Measurements from ENCODE around the gene ATP6V0B. TPM values are rescaled to one million over a fixed set of nuclear protein-coding genes. Genes with fewer than 3 reads are reported as not detected.

The ATP6V0B gene
- total and polyA plus RNA-seq, 2 of the 13 experiments (the other 11 are each of a cell fraction or from before 2014, with no cell fraction given), result 157 to 161 TPM

GRCh38 chr1:43991476-43992231, 16.9 kb downstream of the ATP6V0B start, which contains the start of gene CCDC24 (continued):
- TF ChIP-seq ZNF788 (CRISPR knock-in tag; IDR thresholded peaks at IDR 0.05; ENCODE audit: borderline replicate concordance) (peak; percentile 68; the same call in 1 of the 2 replicates), ZC3H4 (CRISPR knock-in tag; IDR thresholded peaks at IDR 0.05; ENCODE audit: borderline replicate concordance) (no peak), ZNF570 (CRISPR knock-in tag; IDR thresholded peaks at IDR 0.05; ENCODE audit: borderline replicate concordance) (no peak), FOXA3 (CRISPR knock-in tag; IDR thresholded peaks at IDR 0.05) (no peak), ZMYM3 (CRISPR knock-in tag; IDR thresholded peaks at IDR 0.05) (peak; percentile 33; the same call in 1 of the 2 replicates), MTERF4 (CRISPR knock-in tag; IDR thresholded peaks at IDR 0.05) (0 out of 2 replicates have a peak, but pooled peaks have one; percentile 22), CREM (IDR thresholded peaks at IDR 0.05) (no peak), CREM (CRISPR knock-in tag; IDR thresholded peaks at IDR 0.05) (no peak), DMAP1 (CRISPR knock-in tag; IDR thresholded peaks at IDR 0.05) (0 out of 2 replicates have a peak, but pooled peaks have one; percentile 22), HMGXB4 (CRISPR knock-in tag; IDR thresholded peaks at IDR 0.05; ENCODE audit: borderline replicate concordance in 1 of 2, low read depth in 1 of 2) (peak; percentile 52 to 82), POLR2A (IDR thresholded peaks at IDR 0.05; ENCODE audit: insufficient read depth in 1 of 2, low read depth in 2 of 2, low read length in 2 of 2) (peak; percentile 28 to 55; a peak in 2 of 4 replicates), SKI (IDR thresholded peaks at IDR 0.05; ENCODE audit: partially characterized antibody) (peak; percentile 9), DRAP1 (CRISPR knock-in tag; IDR thresholded peaks at IDR 0.05) (peak; percentile 10; the same call in 1 of the 2 replicates), ATF1 (CRISPR knock-in tag; IDR thresholded peaks at IDR 0.05) (no peak), MXD1 (CRISPR knock-in tag; IDR thresholded peaks at IDR 0.05) (peak; percentile 70; the same call in 1 of the 2 replicates), ZNF703 (CRISPR knock-in tag; IDR thresholded peaks at IDR 0.05; ENCODE audit: borderline replicate concordance) (0 out of 2 replicates have a peak, but pooled peaks have one; percentile 18), ZNF251 (CRISPR knock-in tag; IDR thresholded peaks at IDR 0.05) (no peak), ETV6 (CRISPR knock-in tag; conservative IDR thresholded peaks at IDR 0.05) (no peak; the same call in 1 of the 2 replicates), ZSCAN25 (CRISPR knock-in tag; IDR thresholded peaks at IDR 0.05) (no peak), ZNF234 (CRISPR knock-in tag; conservative IDR thresholded peaks at IDR 0.05) (peak; percentile 75; the same call in 1 of the 2 replicates), EED (CRISPR knock-in tag; IDR thresholded peaks at IDR 0.05) (no peak), PAX8 (CRISPR knock-in tag; IDR thresholded peaks at IDR 0.05; ENCODE audit: borderline replicate concordance) (no peak), ZNF335 (CRISPR knock-in tag; IDR thresholded peaks at IDR 0.05) (0 out of 2 replicates have a peak, but pooled peaks have one; percentile 82), RBFOX2 (IDR thresholded peaks at IDR 0.05; ENCODE audit: low read depth, low read length) (no peak; the same call in 1 of the 2 replicates), ARHGAP35 (CRISPR knock-in tag; IDR thresholded peaks at IDR 0.05; ENCODE audit: borderline replicate concordance) (no peak; the same call in 1 of the 2 replicates), AHR (CRISPR knock-in tag; IDR thresholded peaks at IDR 0.05) (no peak), TMF1 (CRISPR knock-in tag; IDR thresholded peaks at IDR 0.05; ENCODE audit: low read depth) (no peak; the same call in none of the 2 replicates), NFKBIZ (CRISPR knock-in tag; IDR thresholded peaks at IDR 0.05) (no peak)

All from HepG2 (cell line).